Measurements from ENCODE around the gene TEX38.
"Not testable (repeated sequence)": the region's sequence is repeated elsewhere in the genome, so short reads cannot be mapped to it uniquely, and the experiment has no call there.

The TEX38 gene

GRCh38 chr1:46687093-46687659 is 15.5 kb downstream of the TEX38 start:
- DNase-seq (ENCODE audit: extremely low read depth in 1 of 2, low read depth in 1 of 2): no peak

GRCh38 chr1:46687921-46688509 is 16.4 kb downstream of the TEX38 start:
- no peak for DNase-seq (ENCODE audit: extremely low read depth in 1 of 2, low read depth in 1 of 2)

- DNase-seq (ENCODE audit: extremely low read depth in 1 of 2, low read depth in 1 of 2): no peak
Measured at GRCh38 chr1:46689356-46689755, 17.7 kb downstream of the TEX38 start.

DNA sequence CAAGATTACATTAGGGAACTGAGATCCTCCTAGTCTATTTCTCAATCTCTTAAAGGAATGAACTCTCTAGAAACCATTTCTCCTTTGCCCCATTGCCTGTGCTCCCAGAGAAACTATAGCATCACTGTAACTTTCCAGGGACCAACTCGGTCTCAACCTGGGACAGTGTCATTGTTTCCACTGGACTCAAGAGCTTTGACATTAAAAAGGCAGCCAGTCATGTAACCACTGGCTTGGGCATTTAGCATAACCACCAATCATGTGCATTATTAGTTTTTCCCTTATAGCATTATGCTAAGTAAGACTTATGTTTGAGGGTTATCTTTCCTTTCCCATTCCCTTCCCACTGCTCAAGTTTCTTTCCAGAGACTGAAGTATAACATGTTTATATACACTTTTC is 18.2 kb downstream of the TEX38 start:
- no peak for DNase-seq (ENCODE audit: extremely low read depth in 1 of 2, low read depth in 1 of 2)

- DNase-seq (ENCODE audit: extremely low read depth in 1 of 2, low read depth in 1 of 2): no peak
Measured at GRCh38 chr1:46690931-46691421, 19.3 kb downstream of the TEX38 start.

DNA sequence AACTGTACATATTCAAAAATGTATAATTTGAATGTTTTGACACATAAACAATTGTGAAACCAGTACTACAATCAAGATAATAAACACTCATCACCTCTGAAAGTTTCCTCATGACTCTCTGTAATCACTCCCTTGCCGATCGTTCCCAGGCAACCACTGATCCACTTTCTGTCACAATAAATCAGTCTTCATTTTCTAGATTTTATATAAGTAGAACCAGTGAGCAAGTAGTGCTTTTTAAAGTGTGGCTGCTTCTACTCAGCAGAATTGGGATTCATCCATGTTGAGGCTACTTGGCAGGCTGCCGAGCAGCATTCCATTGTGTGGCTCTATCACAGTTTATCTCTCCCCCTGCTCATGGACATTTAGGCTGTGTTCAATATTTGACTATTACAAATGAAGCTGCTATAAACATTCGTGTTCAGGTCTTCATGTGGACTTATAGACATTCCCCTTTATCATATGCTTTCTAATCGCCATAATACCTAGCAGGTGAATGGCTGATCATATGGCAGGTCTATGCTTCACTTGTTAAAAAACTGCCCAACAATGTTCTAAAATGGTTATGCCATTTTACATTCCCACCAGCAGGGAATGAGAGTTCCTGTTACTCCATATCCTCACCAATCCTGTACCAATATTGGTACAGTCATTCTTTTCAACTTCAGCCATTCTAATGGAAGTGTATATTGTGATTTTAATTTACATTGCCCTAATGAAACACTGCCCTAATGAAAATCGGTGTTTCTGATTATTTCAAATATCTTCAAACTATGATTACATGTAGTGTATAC is 20.5 kb downstream of the TEX38 start:
- DNase-seq (ENCODE audit: extremely low read depth in 1 of 2, low read depth in 1 of 2): no peak

DNA sequence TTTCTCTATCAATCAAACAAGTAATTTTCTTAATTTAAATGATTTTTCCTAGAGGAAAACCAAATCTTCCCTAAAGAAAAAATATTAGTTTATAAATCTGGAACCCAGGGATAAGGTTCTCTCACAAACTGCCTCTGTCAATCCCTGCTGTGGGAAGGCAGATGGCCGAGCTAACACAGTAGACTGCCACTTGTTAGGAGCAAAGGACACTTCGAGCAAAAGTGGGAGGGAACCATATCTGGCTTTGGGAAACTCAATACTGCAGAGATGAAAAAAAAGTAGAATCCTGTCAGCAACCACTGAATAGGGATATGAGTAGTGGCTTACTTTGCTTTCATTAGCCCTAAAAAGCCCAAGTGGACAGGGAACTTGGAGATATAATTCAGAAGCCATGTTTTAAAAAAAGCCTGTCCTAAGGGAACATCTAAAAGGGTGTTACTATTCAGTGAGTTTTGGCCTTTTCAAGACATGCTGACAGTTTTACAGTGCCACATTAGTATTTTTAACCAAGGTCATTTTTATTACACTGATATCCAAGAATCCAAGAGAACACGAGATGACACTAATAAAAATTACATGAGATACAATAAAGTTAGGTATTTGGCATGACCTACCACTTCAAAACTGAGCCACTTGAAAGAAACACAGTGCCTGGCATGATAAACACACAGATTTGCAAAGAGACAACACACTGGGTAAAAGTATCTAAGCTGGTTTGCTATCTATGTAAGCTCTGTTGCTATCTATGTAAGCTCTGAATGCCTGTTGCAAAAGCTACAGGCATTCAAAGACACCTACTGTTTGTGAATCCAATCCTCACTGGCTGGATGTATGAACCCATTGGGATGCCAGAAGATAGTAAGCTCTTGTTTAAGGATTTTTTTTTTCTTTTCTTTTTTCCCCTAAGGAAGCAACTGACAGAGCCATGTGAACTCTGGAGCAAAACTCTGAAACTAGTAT is 21.4 kb downstream of the TEX38 start:
- no peak for DNase-seq (ENCODE audit: extremely low read depth in 1 of 2, low read depth in 1 of 2)

- DNase-seq (ENCODE audit: extremely low read depth in 1 of 2, low read depth in 1 of 2): not testable (repeated sequence)
Measured at GRCh38 chr1:46694676-46695075, 23.0 kb downstream of the TEX38 start.

DNA sequence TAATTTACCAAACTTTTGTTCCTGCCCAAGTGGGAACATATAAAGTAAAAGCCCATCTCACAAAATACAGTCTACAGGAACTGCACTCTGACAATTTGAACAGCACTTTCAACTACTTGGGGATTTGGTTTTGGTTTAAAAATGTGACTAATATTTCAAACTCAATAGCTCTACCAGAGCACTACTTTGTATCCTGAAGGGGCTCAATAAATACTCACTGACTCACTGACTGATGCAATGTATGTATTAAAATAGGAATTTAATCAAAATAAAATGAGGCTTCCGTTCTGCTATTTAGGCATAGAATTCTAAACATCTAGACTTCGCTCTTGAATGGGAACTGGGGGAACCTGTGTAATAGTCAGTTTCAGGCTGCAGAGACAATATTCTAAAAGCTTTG is 25.4 kb downstream of the TEX38 start:
- DNase-seq (ENCODE audit: extremely low read depth in 1 of 2, low read depth in 1 of 2): no peak

GRCh38 chr1:46699666-46700065 is 28.0 kb downstream of the TEX38 start:
- no peak for DNase-seq (ENCODE audit: extremely low read depth in 1 of 2, low read depth in 1 of 2)

DNA sequence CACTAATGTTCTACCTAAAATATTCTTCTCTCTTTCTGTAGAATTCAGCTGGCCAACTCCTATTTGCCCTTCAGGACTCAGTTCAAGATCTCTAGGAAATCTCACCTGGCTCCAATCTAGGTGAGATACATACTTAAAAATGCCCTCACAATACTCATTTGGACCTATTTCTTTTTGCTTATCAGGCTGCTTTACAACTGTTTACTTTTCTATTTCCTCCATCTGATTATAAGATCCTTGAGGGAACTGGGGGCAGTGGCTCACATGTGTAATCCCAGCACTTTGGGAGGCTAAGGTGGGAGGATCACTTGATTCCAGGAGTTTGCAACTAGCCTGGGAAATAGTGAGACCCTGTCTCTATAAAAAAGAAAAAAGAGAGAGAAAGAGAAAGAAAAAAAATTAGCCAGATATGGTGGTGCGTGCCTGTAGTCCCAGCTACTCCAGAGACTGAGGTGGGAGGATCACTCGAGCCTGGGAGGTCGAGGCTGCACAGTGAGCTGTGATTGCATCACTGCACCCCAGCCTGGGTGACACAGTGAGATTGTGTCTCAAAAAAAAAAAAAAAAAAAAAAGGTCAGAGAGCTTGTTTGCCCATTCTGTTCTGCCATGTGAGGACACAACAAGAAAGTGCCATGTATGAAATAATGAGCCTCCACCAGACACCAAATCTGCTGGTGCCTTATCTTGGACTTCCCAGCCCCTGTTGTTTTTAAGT is 32.4 kb downstream of the TEX38 start:
- DNase-seq (ENCODE audit: extremely low read depth in 1 of 2, low read depth in 1 of 2): no peak

DNA sequence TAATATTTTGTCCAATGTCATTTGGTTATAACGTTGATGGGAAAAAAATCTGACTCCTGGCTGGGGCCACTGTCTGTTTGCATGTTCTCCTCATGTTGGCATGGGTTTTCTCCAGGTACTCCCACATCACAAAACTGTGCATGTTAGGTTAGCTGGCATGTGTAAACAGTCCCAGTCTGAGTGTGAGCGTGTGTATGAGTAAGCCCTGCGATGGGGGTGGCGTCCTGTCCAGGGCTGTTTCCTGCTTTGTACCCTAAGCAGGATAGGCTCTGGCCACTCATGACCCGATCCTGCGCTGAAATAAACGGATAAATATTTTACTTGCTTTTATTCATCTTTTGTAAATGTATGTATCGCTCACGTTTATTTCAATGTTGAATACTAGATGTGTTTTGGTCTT is 33.8 kb downstream of the TEX38 start:
- no peak for DNase-seq (ENCODE audit: extremely low read depth in 1 of 2, low read depth in 1 of 2)

DNA sequence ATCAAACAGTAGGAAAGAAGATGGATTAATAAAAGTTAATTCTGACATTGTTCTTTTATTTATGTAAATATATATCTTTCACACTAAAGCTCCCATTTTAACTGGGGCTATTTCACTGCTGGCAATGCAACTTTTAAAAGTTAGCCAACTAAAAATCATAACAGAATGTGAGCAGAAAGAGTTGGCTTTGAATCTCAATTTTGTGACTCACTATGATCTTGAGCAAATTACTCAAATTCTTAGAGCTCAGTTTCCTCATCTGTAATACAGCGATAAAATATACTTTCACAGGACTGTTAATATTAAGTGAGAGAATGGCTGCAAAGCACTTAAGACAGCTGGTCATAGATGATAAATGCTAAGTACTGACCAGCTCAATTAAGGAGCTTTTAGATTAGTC is 36.5 kb downstream of the TEX38 start:
- no peak for DNase-seq (ENCODE audit: extremely low read depth in 1 of 2, low read depth in 1 of 2)

DNA sequence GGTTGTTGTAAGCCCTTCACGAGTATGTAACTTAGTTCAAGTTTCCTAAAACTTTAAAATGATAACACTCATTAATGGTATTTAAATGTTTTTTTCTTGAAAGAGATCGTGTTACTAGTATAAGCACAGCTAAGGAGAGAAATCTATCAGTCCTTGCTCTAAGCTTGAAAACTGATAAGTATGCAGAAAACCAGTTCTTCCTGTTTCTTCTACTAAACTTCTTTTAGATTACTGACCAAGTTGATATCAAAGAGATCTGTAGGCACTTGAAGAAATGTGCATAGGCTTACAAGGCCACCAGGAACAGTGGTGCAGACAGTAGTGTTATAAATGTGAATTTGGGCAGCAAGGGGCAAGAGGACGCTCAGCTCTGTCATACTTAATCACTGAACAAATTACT is 43.3 kb downstream of the TEX38 start:
- no peak for DNase-seq (ENCODE audit: extremely low read depth in 1 of 2, low read depth in 1 of 2)

- DNase-seq (ENCODE audit: extremely low read depth in 1 of 2, low read depth in 1 of 2): no peak
Measured at GRCh38 chr1:46717654-46718053, 46.0 kb downstream of the TEX38 start.

GRCh38 chr1:46718340-46718726 is 46.7 kb downstream of the TEX38 start:
- no peak for DNase-seq (ENCODE audit: extremely low read depth in 1 of 2, low read depth in 1 of 2)

DNA sequence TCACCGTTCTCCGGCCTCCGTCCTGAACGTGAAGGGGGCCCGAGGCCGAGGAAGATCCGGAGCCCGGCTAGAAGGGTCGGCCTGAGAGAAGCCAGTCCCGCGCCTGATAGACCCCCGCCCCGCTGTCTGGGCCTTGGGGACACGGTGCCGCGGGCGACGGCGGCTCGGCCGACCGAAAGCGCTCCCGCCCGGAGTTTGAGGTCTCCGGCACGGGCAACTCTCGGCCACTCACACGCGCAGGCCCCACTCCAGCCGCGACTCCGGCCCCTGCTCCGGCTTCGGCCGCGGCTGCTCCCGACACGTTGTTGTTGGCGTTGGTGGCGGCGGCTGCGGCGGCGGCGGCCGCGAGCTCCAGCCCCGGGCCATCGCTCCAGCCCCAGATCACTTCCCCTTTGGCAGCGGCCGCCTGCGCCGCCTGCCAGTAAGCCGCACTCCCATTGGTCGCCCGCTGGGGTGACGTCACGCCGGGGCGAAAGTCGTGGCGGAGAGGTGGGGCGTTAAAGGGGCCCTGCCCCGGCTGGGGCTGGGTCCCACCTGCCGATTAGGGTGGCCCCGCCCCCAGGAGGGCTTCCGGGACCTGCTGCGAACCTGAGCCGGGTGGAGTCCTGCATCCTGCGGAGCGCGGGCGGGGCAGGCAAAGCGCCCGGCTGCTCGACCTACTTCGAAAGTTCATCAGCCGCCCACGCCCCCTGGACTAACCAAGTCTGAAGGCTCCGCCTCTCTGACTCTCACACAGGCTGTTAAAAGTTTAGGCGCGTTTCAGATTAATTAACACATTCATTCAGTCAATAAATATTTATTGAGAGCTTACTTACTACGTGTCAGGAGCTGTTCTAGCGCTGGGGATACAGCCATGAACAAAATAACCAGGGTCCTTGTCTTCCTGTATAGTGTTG is 47.3 kb downstream of the TEX38 start, which contains the start of gene EFCAB14:
Gene EFCAB14, minus strand, starts transcription at position 388 of the 896 bp plus-strand sequence. CDS start 1,027 bp downstream, outside the sequence.
- DNase-seq (ENCODE audit: extremely low read depth in 1 of 2, low read depth in 1 of 2): peak; percentile 95 to 99

- no peak for DNase-seq (ENCODE audit: extremely low read depth in 1 of 2, low read depth in 1 of 2)
Measured at GRCh38 chr1:46719689-46720088, 48.0 kb downstream of the TEX38 start.

- DNase-seq (ENCODE audit: extremely low read depth in 1 of 2, low read depth in 1 of 2): not testable (repeated sequence)
Measured at GRCh38 chr1:46720319-46720718, 48.7 kb downstream of the TEX38 start.

Measured in activated CD8-positive, alpha-beta memory T cell treated with anti-CD3 and anti-CD28 coated beads for 1 hour (primary cell).